ENCODE data around the gene FIBIN.
"Not testable (repeated sequence)": the region's sequence is repeated elsewhere in the genome, so short reads cannot be mapped to it uniquely, and the experiment has no call there.

FIBIN gene

DNA sequence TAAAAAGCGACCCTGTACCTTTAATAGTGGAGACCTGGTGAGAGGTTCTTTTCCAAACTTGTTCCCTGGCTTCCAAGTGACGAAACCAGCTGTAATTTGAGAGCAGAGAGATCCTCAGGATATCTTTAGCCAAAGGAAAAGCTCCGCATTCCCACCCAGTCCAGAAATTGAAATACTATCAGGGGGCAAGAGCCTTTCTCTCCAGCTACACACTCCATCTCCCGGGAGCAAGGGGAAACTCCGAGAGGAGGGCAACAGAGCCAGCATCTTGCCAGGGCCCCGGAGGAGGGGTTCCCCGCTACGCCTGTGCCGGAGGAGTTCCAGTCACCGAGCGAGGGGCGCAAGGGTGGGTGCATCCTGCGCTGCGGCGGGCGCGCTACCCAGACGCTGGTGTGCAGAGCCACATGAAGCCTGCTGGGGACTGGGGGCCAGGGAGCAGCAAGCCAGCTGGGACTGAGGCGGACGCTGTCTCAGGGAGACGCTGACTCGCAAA lies at the start of gene FIBIN:
TSS of gene FIBIN (plus strand) at position 148 of the 493 bp plus-strand sequence. CDS start 415 bp downstream, outside the sequence.
- no peak for DNase-seq

DNA sequence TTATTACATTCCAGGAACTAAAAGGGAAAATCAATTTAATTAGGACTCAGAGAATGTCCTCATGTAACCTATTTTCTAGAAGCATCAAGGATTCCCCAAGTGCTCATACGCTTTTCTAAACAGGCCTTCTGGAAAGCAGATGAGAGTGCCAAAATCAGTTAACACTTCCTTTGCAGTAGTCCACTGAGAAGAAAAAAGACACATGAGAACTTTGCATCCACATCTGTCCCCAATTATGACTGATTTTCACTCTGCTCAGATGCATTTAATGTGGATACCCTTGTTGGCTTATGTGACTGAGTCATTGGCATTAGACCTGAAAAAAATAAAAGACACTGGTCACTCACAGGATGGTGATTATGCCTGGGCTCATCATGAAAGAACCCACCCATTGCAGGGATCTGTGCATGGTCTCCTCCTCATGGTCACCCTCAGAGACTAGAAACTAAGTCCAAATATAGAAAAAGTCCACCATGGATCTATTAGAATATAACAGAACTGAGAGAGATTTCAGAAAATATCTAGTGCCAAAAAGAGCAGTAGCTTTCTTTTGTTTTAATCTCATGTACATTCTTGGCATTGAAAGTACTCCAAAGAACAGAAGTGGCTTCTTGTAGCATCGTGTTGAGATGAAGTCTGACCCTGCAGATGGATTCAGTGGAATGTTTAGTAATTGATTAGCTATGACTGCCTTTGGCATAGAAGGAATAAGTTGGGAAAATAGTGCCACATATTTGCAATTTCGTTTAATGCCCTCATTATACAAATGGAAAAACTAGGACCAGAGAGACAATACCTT lies 48.8 kb upstream of the FIBIN start:
- no peak for DNase-seq

DNA sequence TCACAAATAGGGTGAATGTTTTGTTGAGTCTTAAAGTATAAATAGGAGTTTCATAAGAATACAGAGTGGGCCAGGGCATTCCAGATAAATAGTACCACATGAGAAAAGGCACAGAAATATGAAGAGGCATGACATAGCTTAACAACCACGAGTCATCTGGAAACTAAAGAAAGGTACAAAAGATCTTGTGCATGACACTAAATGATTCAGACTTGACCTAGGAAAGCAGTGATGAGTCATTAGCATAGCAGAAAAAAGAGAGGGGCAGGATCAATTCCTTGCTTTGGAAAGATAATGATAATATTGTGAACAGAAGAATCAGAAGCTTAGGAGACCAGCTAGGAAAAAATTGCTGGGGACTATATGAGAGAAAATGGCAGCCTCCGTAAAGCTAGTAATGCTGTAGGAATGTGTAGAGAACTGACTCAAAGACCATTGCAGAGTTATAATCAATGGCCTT lies 47.6 kb upstream of the FIBIN start:
- DNase-seq, result no peak

DNA sequence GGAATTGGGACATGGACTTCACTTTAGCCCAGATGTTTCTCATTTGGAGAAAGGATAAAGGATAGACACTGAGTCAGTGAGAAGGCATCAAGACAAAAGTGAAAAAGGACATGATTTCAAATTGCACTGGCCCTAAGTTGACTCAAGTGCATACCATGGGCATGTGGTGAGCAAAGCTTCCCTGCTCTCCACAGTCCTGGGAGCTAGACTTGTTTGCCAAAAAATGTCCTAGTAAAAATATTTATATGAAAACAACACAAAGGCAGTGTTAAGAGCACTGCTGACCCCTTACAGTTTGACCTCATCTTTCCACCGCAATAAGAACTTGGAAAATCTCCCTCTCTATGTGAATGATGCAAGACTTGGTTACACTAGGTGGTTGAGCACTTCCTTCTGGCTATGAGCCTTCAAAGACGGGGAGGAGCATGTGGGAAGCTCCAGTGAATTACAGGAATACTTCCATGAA lies 46.5 kb upstream of the FIBIN start:
- no peak for DNase-seq

DNA sequence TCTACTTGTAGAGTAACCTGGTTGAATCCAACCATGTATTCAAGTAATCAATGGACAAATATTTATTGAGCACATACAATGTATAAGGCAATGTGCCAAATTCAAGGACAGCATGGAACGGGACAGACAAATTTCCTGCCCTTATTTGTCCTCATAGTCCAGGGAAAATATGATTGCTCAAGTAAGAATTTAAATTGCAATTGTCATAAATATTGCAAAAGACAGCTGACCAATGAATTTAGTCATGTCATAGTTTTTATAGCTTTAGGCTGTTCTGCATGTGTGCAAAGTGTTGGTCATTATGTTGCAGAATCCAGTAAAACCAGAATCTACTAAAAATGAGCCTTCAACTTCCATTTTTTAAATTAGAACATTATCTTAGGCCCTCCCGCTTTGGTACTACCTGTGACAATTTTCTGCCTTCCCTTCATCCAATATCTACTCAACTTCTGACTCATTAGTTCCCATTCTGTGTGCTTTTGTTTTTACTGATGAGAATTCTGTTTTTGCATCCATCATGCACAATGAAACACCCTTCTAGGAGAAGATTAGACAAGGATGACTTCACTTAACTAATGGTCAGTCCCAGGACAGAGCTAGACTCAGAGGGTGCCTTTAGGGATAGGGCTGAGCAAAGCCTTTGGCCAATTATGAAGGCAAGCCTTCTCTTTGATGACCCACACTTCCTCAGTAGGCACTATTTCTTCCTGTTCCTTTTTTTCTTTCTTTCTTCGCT lies 45.8 kb upstream of the FIBIN start:
- no peak for DNase-seq

DNA sequence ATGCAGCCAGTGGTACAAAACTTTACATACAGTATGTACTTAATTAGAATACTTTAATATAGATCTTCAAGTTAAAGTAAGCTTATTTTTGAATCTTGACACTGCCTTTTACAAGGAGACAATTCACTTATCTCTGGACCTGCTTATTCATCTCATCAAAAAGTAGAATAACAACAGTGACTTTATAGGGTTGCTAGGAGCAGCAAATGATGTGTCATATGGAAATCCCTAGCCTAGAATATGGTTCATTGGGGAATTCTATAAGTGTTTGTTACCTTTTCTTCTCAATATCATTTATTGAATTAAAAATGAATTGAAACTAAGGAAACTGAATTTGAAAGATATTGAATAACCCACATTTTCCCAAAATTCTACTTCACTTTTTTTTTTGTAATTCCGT lies 45.0 kb upstream of the FIBIN start:
- no peak for DNase-seq

DNA sequence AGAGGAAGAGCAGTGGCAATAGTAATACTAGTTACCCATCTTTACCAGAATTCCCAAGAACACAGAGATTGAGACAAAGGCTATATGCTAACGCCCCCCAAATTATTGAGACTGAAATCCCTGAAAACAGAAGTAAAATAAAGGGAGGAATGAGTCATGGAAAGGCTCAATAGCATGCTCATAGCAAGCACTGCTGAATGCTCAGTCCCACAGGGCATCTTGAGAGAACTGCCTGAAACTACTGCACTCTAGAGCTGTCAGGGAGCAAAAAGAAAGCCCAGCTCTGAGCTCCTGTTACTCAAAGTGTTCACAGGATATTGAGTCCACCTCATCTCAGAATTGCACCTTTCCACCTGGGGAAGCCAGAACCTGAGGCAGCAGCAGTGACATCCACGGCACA lies 44.1 kb upstream of the FIBIN start:
- no peak for DNase-seq

DNA sequence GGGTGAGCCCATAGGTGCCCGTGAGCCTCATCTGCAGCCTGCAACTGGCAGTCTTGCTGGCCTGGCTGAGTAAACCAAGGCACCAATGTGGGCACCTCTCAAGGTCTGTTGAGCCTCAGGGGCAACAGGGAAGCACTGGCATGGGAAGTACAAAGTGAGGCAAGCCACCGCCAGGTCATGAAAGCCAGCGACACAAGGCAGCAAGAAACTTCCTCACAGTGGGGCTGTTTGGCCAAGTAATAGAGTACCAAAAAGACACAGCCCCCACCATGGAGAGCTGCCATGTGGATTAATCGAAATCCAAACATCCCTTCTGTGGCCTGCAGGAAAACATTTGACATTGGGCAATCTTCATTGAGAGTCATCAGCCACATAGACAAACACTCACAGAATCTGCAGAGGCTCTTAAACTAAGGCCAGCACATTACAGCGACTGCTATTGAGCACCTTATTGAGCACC lies 43.6 kb upstream of the FIBIN start:
- no peak for DNase-seq

DNA sequence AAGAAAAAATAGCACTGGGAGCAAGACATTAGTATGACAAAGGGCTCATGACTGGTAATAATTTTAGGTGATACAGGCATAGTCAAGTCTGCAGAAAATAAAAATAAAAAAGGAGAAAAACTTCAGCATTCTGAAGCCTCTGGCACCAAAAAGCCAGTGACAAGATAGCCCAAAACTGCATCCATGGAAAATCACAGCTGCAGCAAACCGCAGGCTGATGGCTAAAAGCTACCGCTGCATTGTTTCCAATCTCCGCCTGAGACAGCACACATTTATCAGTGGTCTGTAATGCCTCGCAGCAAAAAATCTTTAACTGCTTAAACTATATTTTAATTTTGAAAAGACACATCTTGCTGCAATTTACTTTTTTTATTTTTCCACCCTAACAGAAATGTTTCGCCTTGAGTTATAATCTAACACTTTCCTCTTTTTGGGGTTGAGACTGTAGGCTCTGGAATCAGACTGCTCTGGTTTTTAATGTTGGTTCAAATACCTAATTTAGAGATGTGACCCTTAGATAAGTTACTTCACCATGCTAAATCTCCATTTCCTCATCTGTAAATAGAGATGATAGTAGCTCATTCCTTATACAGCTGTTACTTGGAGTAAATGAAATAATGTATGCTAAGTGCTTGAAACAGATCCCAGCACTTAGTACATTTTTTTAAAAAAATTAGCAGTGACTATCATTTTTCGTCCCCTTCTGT lies 42.0 kb upstream of the FIBIN start:
- DNase-seq, result no peak

DNA sequence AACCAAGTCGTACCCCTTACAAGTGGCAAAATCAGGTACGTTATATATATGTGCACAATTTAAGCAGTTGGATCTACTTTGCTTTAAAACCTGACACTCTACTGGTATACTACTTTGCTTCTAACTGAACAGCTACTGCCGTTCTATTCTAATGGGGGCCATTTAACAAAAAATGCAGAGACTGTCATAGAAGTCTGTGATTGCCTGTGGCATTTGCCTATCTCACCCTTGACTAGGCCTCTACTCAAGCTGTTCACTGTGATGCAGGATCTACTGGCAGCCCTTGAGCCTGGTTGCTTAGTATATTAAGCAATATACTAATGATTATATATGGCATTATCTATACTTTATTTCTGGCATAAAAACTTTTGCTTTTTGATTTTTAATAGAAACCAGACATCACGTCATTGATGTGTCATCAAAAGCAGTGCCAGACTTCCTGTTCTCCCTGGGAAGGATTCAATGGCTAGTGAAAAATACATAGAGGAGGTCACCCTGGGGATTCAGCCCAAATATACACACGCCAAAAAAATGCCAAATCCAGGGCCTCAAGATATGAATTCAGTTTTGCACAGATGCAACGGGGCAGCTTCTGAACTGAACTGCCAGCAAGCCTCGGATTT lies 40.0 kb upstream of the FIBIN start:
- DNase-seq, result no peak

DNA sequence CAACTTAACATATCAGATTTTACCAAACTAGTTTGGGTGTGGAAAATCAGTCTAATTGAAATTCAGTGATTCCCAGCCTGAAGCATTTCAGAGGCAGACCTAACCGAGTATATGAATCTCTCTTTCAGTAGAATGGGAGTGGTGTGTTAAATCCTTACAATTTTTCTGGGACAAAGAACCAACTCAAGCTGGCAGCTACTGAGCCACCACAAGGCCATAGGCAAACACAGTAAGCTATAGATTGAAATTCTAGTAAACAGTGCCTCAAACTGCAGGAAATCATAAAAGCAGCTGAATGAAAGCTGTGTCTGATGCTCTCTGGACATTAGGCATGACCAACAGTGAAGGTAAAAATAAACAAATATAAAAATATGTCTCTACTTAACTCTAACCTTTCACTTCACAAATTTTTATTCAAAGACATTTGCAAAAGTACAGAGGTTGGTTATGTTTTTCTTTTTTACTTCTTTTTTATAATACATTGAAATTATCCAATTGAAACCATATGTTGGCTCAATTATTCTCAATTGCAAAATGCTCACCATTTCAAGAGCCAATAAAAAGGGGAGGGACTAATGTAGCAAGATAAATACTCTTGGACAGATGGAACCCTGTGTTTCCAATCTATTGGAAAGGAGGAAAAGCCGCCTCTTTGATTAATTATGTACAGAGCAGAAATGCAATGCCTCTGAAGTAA lies 35.8 kb upstream of the FIBIN start:
- no peak for DNase-seq

DNA sequence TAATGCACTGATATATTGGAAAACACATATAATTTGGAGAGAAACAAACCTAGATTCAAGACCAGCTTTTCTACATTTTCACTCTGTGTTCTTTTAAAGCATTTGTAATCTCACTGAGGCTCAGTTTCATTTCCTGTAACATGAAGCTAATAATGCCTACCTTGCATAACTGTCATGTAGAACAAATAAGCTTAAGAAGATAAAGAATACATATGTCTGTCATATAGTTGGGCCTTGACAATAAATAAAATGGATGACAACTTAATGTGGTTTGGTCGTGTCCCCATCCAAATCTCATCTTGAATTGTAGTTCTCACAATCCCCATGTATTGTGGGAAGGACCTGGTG lies 35.2 kb upstream of the FIBIN start:
- no peak for DNase-seq

DNA sequence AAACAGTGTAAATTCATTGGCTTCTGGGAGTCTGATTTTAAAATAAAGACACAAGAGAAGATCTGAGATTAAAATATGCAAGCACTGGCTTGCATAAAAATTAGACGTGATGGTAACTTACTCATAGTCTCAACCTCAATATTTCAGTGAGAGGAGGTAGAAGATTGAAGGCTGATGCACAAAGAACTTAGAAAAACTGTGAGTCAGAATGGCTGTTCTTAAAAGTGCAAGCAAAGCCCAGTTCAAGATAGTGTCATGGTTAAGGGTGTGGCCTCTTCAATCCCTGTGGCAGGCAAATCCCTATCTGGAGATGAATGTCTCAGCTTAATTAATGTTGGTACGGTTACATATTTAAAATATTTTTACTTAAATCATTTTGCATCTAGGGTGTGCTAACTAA lies 33.6 kb upstream of the FIBIN start:
- DNase-seq, result no peak

DNA sequence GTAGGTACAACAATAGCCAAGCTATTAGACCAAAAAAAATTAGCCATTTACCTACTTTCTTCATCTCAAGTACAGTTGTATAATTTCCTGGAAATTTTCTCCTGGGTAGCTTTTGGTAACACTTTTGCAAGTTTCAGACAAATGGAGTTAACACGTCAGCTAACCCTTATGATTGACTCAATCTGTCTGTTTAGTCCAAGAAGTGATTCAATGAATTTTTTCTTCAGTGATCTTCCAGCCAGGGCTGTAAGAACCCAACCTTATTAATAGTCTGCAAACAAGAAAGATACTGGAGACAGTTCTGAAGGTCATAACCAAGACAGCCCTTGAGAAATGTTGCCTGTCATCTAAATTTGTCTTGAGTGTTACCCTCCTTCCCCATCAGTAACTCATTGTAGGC lies 30.1 kb upstream of the FIBIN start:
- DNase-seq, result no peak

DNA sequence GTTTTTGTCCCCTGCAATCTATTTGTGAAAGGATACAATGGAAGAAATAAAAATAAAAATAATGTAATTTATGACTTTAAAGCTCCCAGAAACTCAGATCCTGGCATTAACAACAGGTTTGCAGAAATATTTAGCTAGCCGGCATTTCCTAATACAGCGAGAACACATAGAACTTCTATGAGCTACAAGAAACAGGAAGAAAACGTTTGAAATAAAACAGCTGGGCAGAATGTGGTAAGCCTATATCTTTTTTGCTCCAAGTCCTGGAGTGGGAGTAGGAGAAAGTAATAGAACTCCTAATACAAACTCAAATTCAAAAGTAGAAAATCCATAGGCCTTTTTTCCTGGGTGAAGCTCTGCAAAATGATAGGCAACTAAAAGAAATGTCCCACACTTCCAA lies 29.6 kb upstream of the FIBIN start:
- no peak for DNase-seq

DNA sequence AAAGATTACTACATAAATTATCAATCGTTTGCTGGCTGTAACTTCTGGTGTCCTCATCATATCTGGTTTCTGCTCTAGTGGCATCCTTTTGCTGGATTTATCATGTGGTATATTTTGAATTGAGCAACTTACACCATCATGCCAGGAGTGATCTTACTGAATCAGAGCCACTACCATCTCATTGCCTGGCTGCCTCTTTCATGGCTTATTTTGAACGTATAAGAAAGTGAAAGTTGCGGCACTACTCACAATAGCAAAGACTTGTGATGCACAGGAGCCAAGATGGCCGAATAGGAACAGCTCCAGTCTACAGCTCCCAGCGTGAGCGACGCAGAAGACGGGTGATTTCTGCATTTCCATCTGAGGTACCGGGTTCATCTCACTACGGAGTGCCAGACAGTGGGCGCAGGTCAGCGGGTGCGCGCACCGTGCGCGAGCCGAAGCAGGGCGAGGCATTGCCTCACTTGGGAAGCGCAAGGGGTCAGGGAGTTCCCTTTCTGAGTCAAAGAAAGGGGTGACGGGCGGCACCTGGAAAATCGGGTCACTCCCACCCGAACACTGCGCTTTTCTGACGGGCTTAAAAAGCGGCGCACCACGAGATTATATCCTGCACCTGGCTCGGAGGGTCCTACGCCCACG lies 28.9 kb upstream of the FIBIN start:
- not testable (repeated sequence) for DNase-seq

DNA sequence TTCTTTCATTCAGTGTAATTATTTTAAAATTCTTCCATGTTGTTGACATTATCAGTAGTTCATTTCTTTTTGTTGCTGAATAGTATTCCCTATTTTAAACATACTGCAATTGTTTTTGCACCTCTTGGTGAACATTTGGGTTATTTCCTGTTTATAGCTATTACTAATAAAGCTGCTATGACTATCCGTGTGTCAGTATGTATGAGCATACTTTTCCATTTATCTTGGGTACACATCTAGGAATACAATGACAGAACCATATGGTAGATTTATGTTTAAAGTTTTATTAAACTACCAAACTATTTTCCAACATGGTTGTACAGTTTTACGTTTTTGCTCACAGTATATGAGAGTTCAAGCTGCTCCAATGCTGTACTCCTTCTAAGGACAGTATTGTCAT lies 22.0 kb upstream of the FIBIN start:
- no peak for DNase-seq

DNA sequence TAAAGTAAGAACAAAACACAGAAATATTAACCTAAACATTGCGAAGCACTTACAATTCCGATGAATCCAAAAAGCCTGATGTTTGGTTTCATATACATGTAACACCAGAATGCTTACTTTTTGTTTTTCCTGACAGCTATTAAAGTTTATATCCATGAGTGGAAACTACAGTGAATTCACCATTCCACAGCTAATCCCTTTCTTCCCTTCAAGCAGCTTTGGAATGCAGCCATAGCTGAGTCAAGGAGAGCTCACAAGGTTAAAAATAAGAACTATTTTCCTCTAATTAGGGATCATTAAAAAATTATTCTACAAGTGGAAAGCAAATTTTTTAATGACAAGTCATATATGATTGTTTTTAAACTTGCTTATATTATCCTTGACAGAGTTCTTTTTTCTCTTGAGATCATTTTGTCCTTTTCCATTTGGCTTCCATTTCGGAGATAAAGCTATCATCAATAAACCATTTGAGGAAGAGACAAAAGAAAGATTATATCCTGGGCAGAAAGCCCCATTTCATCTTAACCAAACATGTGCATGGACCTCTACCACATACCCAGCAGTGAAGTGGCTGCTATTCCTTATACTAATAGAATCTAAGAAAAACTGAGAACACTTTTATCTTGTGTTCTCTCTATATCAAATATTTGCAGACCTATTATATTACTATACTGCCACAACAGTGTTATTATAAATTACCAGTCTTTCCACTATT lies 19.7 kb upstream of the FIBIN start:
- DNase-seq, result no peak

DNA sequence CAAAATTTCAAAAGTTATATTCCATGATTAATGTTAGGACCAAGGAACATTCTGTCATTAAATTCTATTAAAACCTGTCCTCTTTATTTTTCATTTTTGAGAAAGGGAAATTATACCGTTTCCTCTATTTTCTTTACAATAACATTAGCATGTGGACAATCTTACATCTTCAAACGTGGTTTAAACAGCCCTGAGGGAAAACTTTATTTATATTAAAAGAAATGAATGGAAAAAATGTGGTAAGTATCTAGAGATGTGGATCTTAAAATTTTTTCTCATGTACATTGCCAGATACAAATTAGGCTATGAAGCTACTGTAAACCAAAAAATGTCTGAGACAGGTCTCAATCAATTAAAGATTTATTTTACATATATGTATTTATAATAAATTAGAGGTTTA lies 18.9 kb upstream of the FIBIN start:
- DNase-seq, result no peak

DNA sequence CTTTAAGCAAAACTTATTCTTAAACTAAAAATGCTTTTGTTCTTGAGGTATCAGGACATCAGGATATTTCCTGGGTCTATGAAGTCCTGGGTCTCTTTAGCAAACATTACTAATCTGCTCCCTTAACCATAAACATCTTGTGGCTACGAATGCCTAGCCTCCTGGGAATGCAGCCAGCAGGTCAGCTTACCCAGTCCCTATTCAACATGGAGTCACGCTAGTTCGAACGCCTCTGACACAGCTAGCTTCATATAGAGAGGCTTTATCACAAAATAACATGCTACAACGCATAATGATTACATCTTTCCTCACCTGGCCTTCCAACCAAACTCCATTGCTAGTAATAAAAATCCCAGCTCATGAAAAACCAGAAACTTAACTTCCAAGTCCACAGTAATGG lies 17.5 kb upstream of the FIBIN start:
- DNase-seq, result no peak

DNA sequence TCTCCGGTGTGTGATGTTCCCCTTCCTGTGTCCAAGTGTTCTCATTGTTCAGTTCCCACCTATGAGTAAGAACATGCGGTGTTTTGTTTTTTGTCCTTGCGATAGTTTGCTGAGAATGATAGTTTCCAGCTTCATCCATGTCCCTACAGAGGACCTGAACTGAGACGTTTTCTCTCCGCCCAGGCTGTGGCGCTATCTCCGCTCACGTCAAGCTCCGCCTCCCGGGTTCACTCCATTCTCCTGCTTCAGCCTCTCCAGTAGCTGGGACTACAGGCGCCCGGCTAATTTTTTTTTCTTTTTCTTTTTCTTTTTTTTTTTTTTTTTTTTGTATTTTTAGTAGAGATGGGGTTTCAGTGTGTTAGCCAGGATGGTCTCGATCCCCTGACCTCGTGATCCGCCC lies 16.7 kb upstream of the FIBIN start:
- not testable (repeated sequence) for DNase-seq

Measured in suppressor macrophage treated with lipopolysaccharide for 4 hours (primary cell).